NCI-H2196 (cell line): ENCODE data around the gene CLEC4A.
"Not testable (repeated sequence)": the region's sequence is repeated elsewhere in the genome, so short reads cannot be mapped to it uniquely, and the experiment has no call there.

ENCODE experiments used
- DNase-seq: peaks from one replicate; lab custom pipeline; 2025; ENCODE audit not compliant: unreplicated experiment; lab: John Stamatoyannopoulos, UW

The CLEC4A gene

DNA sequence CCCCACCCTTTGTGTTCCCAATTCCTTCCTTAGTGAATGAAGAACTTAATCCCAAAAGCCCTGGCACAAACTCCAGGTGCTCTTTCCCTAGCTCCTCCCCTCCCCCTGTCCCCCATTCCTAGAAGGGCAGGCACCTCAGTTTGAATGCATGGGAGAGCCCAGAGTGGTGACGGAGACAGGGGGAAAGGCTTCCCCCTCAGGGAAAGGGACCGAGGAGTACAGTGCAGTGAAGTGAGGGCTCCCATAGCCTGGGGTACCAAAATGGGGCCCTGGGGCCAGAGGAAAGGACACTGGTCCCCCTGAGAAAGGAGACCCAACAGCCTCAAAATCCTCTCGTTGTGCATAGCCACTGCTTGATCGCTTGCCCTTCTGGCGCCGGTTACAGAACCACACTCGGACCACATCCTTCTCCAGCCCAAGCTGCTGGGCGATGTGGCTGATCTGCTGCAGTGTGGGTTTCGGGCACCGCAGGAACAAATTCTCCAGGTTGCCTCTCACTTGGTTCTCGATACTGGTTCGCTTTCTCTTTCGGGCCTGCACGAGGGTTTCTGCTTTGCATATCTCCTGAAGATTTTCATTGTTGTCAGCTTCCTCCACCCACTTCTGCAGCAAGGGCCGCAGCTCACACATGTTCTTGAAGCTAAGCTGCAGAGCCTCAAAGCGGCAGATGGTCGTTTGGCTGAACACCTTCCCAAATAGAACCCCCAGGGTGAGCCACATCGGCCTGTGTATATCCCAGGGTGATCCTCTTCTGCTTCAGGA lies 10.4 kb downstream of the CLEC4A start:
- not testable (repeated sequence) for DNase-seq

DNA sequence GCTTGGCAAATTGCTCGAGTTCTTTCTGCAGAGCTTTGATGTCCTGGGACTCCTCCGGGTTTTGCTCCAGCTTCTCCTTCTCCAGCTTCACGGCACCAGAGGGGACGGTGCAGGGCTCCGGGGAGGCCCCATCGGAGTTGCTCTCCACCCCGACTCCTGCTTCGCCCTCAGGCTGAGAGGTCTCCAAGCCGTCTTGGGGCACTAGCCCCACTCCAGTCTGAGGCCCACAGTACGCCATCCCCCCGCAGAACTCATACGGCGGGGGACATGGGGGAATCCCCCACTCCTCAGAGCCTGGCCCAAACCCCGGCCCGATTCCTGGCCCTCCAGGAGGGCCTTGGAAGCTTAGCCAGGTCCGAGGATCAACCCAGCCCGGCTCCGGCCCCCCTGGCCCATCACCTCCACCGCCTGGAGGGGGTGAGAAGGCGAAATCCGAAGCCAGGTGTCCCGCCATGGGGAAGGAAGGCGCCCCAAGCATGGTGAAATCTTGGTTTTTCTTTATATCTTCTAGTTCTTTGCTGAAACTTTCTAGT lies 11.0 kb downstream of the CLEC4A start:
- not testable (repeated sequence) for DNase-seq

DNA sequence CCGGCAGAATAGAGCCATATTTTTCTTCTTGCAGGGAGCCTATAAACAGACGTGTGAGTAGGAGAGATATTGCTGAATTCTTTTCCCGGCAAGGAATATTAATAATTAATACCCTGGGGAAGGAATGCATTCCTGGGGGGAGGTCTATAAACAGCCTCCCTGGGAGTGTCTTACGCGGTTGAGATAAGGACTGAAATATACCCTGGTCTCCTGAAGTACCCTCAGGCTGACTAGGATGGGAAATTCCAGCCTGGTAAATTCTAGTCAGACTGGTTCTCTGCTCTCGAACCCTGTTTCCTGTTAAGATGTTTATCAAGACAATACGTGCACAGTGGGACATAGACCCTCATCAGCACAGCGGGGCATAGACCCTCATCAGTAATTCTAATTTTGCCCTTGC lies 18.2 kb downstream of the CLEC4A start:
- not testable (repeated sequence) for DNase-seq

DNA sequence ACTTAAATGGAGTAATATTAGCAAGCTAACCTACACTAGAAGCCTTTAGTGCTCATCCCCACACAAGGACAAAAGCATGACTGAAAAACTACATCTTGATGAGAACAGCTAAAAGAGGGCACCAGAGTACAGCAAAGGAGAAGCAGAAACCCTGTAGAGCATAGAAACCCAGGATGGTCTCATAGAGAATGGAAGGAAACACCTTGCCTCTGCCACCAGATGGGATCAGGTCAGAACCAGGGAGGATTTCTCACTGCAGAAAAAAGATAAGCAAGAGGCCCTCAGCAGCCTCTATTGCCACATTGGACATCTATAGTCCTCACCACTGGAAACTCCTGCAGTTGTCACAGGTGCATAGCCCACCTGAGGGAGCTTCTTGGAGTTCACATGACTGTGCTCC lies 19.8 kb downstream of the CLEC4A start:
- no peak for DNase-seq

DNA sequence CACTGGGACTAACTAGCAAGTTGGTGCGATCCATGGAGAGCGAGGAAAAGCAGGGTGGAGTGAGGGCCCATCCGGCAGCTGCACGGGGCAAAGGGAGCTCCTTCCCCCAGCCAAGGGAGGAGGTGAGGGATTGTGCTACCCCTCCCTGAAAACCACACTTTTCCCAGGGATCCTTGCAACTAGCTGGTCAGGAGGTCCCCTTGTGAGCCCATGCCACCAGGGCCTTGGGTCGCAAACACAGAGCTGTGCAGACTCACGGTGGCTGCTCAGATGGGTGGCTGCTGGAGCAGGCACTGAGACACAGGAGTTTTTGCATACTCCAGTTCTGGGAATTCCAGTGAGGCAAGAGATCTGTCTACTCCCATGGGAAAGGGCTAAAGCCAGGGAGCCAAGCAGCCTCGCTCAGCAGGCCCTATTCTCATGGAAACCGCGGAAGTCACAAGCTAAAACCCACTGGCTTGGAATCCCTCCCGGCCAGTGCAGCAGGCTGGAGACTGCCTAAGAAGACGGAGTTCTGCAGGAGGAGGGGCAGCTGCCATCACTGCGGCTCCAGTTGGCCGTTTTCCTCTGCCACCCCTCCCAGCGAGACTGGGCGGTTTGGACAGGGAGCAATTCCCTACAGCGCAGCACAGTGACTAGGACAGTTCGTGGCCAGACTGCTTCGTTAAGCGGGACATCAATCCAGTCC lies 22.5 kb downstream of the CLEC4A start:
- no peak for DNase-seq

DNA sequence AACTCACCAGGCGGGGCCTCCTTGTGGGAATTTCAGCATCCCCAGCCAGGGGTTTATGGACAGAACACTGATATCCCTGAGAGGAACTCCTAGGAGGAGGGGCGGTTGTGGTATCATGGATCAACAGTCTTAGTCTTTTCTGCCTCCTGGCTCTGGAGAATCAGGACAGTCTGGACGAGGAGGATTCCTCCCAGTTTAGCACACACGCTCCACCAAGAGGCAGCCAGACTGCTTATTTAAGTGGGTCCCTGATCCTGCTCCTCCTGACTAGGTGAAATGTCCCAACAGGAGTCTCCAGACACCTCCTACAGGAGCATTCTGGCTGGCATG lies 23.0 kb downstream of the CLEC4A start:
- DNase-seq: no peak

DNA sequence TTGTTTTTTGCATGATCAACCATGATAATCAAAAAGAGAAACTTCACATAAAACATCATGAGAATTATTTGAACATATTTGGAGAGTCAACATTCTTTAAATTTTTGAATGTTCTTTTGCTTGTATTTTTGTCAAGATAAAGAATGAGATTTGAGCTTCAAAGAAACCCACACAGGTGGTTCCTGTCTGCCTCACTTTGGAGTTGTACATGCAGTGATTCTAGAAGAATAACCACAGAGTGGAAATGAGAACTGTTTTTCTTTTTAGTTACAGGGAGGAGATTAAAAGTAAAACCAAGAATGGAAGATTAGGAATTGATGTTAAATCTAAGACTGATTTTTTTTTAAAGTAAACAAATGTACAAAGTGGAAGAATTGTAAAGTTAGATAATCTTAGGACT lies 31.1 kb downstream of the CLEC4A start:
- DNase-seq: no peak

DNA sequence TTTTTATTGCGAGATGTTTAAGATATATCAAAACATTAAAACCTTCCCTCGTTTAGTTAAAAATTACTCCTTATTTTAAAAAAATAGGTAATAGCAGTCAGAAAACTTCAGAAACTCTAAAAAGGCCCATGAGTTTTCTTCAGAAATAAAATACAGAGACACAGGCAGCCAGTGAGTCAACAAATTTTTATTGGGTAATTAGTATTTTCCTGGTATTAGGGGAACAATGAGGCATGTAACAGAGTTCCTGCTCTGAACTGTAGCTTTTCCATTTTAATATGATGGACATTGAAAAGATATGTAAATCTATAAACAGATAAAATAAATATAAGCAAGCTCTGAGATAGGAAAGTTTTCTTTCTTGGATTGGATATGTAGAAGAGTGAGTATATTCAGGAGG lies 33.0 kb downstream of the CLEC4A start:
- DNase-seq: no peak

DNA sequence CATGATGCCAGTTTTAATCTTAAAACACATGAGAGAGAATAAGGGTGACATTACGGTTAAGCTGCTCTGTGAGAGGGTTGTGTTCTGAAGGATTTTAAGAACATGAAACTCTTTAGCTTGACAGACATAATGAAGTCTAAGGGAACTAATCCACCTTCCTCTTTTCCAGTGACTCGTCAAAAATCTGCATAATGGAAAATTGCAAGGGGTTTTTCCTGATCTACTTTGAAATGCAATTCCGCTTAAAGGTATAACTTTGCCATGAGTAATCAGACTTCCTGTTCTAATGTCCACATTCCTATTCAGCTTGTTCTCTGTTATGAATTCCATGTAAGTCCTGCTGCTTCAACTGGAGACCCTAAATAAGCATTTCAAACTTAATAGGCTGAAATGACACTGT lies 33.4 kb downstream of the CLEC4A start, which contains the start of gene ZNF705A:
TSS of gene ZNF705A (plus strand) at position 171 of the 400 bp plus-strand sequence. CDS start 15,611 bp downstream, outside the sequence.
- no peak for DNase-seq

DNA sequence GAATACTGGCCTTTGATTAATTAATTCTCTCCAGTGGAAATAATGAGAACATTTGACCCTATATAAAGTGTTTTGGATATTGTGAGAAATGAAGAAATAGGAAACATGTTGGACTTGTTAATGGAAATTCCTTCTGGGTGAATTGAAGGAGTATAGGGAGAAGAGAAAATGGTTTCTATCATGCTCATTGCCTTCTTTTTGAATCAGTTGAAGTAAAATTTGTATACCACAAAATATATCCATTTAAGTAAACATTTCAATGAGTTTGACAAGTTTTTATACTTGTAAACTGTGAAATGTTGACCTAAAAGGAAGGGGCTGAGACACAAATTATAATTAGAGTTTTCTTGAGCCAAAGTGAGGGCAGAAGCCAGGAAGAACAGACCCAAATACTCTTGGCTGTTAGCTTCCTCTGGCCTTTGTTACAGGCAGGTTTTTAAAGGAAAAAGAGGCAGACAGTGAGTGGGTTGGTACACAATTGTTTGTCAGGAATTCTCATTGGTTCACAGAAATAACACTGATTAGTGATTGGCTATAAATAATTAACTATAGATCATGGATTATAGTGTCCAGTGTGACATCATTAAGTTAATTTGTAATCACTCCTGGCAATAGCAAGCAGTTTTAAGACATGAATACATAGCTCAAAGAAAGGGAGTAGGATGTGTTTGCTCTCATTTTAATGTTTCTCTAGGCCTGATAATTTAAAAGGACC lies 34.2 kb downstream of the CLEC4A start:
- no peak for DNase-seq

DNA sequence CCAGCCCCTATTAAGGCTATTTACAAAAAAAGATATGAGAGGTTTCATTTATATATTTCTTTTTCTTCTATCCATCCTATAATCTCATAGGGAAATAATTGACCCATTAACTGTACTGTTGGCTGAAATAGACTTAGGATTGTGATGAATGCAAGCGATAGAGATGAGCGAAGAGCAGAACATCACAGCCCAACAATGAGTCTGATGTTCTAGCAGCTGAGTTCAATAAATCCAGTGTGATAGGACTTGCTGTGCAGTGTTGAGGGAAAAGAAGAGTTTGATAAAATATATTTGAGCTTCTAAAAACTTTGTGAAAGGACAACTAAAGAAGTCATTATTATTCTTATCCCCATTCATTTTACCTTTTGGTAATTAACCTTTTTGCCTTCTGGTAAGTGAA lies 49.5 kb downstream of the CLEC4A start:
- DNase-seq: not testable (repeated sequence)

DNA sequence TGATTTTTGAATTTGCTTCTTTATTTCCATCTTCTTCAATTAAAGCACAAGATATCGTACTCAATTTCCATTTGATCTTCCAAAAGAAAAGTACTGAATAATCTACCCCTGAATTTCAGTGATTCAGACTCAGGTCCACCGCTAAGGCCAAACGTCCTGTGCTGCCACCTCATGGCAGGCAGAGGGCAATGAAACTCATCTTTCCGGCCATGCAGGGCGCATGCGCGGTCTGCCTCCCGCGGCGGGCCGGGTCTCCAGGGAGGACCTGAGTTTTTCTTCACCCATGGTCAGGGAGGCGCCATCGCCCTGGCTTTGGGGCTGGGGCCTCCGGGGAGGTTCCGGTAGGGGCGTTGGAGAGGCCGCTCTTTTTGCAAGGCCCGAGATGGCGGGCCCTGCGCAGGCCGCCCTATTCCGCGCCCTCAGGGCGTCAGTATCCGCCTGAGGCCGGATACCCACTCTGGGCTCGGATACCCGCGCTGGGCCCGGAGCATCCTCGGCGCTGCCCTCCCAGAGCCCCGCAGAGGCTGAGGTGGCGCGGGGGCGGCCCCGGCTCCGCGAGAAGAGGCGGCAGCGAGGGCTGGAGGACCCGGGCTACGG lies 56.7 kb downstream of the CLEC4A start:
- DNase-seq: not testable (repeated sequence)

DNA sequence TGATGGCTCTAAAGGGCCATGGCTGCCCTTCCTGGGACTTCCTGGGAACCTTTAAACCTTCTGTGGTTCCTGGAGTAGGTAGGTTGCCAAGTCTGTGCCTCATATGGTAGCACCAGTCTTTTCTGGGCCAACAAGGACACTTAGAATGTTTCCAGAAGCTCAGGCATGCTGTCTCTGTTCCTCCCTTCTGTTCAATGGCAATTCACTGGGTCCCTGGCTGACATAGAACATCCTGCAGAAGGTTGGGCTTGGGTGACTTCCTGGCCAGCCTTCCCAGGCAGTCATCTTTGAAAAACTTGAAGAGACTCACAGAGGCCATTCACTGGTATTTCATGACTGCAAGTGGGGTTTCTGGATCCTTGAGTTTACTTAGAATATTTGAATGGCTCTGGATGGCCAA lies 57.9 kb downstream of the CLEC4A start:
- not testable (repeated sequence) for DNase-seq

DNA sequence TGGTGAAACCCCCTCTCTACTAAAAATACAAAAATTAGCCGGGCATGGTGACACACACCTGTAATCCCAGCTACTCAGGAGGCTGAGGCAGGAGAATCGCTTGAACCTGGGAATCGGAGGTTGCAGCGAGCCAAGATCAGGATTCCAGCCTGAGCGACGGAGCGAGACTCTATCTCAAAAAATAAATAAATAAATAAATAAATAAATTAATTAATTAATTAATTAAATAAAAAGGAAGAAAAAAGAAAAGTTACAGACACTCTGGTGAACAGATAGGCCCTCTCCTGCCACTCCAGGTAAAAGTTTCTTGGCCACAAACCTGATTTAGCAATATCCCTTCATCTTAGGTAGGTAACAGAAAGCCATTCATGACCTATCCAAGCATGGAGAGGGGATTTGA lies 59.5 kb downstream of the CLEC4A start:
- not testable (repeated sequence) for DNase-seq

DNA sequence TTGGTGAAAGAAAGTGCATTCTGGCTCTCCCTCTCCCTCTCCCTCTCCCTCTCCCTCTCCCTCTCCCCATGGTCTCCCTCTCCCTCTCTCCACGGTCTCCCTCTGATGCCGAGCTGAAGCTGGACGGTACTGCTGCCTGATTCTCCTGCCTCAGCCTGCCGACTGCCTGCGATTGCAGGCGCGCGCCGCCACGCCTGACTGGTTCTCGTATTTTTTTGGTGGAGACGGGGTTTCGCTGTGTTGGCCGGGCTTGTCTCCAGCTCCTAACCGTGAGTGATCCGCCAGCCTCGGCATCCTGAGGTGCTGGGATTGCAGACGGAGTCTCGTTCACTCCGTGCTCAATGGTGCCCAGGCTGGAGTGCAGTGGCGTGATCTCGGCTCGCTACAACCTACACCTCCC lies 59.9 kb downstream of the CLEC4A start:
- not testable (repeated sequence) for DNase-seq

DNA sequence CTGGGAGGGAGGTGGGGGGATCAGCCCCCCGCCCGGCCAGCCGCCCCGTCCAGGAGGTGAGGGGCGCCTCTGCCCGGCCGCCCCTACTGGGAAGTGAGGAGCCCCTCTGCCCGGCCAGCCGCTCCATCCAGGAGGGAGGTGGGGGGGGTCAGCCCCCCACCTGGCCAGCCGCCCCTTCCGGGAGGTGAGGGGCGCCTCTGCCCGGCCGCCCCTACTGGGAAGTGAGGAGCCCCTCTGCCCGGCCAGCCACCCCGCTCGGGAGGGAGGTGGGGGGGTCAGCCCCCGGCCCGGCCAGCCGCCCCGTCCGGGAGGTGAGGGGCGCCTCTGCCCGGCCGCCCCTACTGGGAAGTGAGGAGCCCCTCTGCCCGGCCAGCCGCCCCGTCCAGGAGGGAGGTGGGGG lies 60.8 kb downstream of the CLEC4A start:
- DNase-seq: not testable (repeated sequence)

DNA sequence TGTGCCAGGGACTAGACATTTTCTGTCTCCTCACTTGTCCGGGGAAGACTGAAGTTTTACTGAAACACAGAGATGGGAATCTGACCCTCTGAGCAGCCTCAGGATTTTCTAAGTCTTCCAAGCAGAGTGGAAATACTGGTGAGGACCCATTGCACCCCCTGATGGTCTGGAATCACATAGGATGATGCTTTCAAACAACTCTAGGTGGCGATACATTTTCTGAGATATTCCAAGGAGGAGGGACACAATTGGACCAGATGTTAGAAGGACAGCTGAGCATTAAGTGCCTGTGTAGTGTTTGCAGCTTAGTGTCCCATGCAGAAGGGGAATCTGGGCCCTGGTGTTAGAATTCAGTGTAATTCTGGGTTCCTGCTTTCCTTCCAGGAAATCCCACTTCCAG lies 64.7 kb downstream of the CLEC4A start:
- not testable (repeated sequence) for DNase-seq
